SK-N-SH treated with all-trans-retinoic acid at 6 μM for 48 hours (cell line): Measurements from ENCODE around the gene ATP5F1E.

Experiments
- ATAC-seq: fragments of 200-7000 bp; cut with Tn5 transposase; 3 replicates; pipeline ENCODE4 v1.9.1; 2020; ENCODE audit warnings: mild to moderate bottlenecking, moderate library complexity
- ARNTL ChIP-seq: fragments of 450-650 bp; formaldehyde crosslinking; IDR thresholded peaks from 2 replicates; pipeline ENCODE4 v1.5.0; 2020; ENCODE audit warnings: low read depth, mild to moderate bottlenecking, moderate library complexity, borderline replicate concordance
- BACH2 ChIP-seq: fragments of 250-450 bp; sonication (Bioruptor Pico); IDR thresholded peaks from 2 replicates; pipeline ENCODE4 v1.9.0; 2021; ENCODE audit warnings: mild to moderate bottlenecking, borderline replicate concordance
- CREB5 ChIP-seq: fragments of 250-450 bp; sonication (Bioruptor Pico); IDR thresholded peaks from 2 replicates; pipeline ENCODE4 v1.5.1; 2020; ENCODE audit warnings: low read depth, mild to moderate bottlenecking, moderate library complexity
- CSDC2 ChIP-seq: fragments of 250-450 bp; sonication (Bioruptor Pico); IDR thresholded peaks from 2 replicates; pipeline ENCODE4 v1.5.0; 2020; ENCODE audit warnings: mild to moderate bottlenecking, moderate library complexity
- ESRRG ChIP-seq: fragments of 250-450 bp; sonication (Bioruptor Pico); IDR thresholded peaks from 2 replicates; pipeline ENCODE4 v1.6.1; 2021; ENCODE audit warnings: mild to moderate bottlenecking
- GLIS3 ChIP-seq: fragments of 250-450 bp; sonication (Bioruptor Pico); IDR thresholded peaks from 2 replicates; pipeline ENCODE4 v1.5.0; 2020; ENCODE audit warnings: mild to moderate bottlenecking, moderate library complexity
- ISL1 ChIP-seq: fragments of 250-450 bp; sonication (Bioruptor Pico); IDR thresholded peaks from 2 replicates; pipeline ENCODE4 v2.1.2; 2022; ENCODE audit warnings: mild to moderate bottlenecking, moderate library complexity
- OSR1 ChIP-seq: fragments of 250-450 bp; sonication (Bioruptor Pico); IDR thresholded peaks from 2 replicates; pipeline ENCODE4 v1.8.0; 2022; ENCODE audit warnings: moderate library complexity, mild to moderate bottlenecking, inconsistent platforms
- PATZ1 ChIP-seq: fragments of 250-450 bp; sonication (Bioruptor Pico); IDR thresholded peaks from 2 replicates; pipeline ENCODE4 v1.8.0; 2020; ENCODE audit warnings: mild to moderate bottlenecking, moderate library complexity, borderline replicate concordance
- PPARA ChIP-seq: fragments of 250-450 bp; sonication (Bioruptor Pico); IDR thresholded peaks from 2 replicates; pipeline ENCODE4 v1.5.0; 2020; ENCODE audit warnings: mild to moderate bottlenecking, borderline replicate concordance
- RARB ChIP-seq: fragments of 250-450 bp; sonication (Bioruptor Pico); IDR thresholded peaks from 2 replicates; pipeline ENCODE4 v1.8.0; 2021; ENCODE audit warnings: mild to moderate bottlenecking, moderate library complexity
- SNAI2 ChIP-seq: fragments of 250-450 bp; sonication (Bioruptor Pico); IDR thresholded peaks from 2 replicates; pipeline ENCODE4 v1.5.0; 2020; ENCODE audit warnings: mild to moderate bottlenecking, moderate library complexity
- TCF4 ChIP-seq: fragments of 250-450 bp; sonication (Bioruptor Pico); IDR thresholded peaks from 2 replicates; pipeline ENCODE4 v1.8.0; 2021; ENCODE audit warnings: mild to moderate bottlenecking, moderate library complexity, borderline replicate concordance
- TOX ChIP-seq: fragments of 250-450 bp; sonication (Bioruptor Pico); IDR thresholded peaks from 2 replicates; pipeline ENCODE4 v1.8.0; 2021; ENCODE audit warnings: mild to moderate bottlenecking, moderate library complexity, borderline replicate concordance
- TSHZ2 ChIP-seq: fragments of 250-450 bp; sonication (Bioruptor Pico); IDR thresholded peaks from 2 replicates; pipeline ENCODE4 v1.5.0; 2020; ENCODE audit warnings: mild to moderate bottlenecking, moderate library complexity
- ZC3H10 ChIP-seq: fragments of 250-450 bp; sonication (Bioruptor Pico); IDR thresholded peaks from 2 replicates; pipeline ENCODE4 v1.5.1; 2021; ENCODE audit warnings: mild to moderate bottlenecking, moderate library complexity
- ZFP3 ChIP-seq: fragments of 250-450 bp; sonication (Bioruptor Pico); IDR thresholded peaks from 2 replicates; pipeline ENCODE4 v1.5.0; 2020; ENCODE audit warnings: mild to moderate bottlenecking, moderate library complexity
- ZFP30 ChIP-seq: fragments of 450-650 bp; formaldehyde crosslinking; IDR thresholded peaks from 2 replicates; pipeline ENCODE4 v1.5.0; 2022; ENCODE audit warnings: mild to moderate bottlenecking, moderate library complexity
- ZNF565 ChIP-seq: fragments of 450-650 bp; formaldehyde crosslinking; conservative IDR thresholded peaks from 2 replicates; pipeline ENCODE4 v1.5.0; 2020; ENCODE audit warnings: low read depth, mild to moderate bottlenecking, moderate library complexity
- ZNF70 ChIP-seq: fragments of 450-650 bp; formaldehyde crosslinking; IDR thresholded peaks from 2 replicates; pipeline ENCODE4 v1.5.0; 2020; ENCODE audit warnings: mild to moderate bottlenecking, moderate library complexity
- ZNF8 ChIP-seq: fragments of 450-650 bp; formaldehyde crosslinking; IDR thresholded peaks from 2 replicates; pipeline ENCODE4 v1.5.0; 2020; ENCODE audit warnings: mild to moderate bottlenecking, moderate library complexity
- TF ChIP-seq, protein P1 (sequence below): fragments of 250-450 bp; sonication (Bioruptor Pico); IDR thresholded peaks from 2 replicates; pipeline ENCODE4 v1.8.0; 2021; ENCODE audit warnings: low read depth, mild to moderate bottlenecking, moderate library complexity, borderline replicate concordance
- TF ChIP-seq, protein P2 (sequence below): fragments of 250-450 bp; sonication (Bioruptor Pico); IDR thresholded peaks from 2 replicates; pipeline ENCODE4 v1.5.1; 2021; ENCODE audit warnings: mild to moderate bottlenecking, moderate library complexity

ATP5F1E gene

DNA sequence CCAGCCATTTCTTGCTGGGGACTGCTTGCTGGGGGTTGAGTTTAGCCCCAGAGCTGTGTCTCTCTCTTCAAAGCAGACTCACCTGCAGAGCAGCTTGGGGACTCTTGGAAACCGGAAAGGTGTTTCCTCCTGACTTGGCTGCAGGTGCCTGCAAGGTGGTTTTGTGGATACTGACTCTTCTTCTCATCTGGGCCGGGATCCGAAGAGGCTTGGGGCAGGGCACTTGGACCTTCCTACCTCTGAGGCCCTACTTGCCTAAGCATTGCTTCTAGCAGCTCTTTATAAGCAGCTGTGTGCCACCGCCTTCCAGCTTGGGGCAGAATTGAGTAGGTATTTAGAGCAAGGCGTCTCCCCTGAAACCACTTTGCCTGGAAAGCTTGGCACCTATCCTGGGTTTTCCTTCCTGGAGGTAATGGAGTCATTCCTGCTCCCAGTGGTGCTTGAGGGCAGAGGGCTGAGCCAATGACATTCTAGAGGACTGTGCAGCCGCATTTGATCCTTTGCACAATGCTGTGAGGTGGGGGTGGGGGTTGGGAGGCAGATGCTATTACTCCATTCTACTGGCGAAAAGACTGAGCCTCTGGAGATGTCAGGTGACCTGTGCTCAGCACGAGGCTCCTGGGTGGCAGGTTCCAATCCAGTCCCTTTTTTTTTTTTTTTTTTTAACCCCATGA is 21.7 kb downstream of the ATP5F1E start:
- no peak for TF ChIP-seq ESRRG (CRISPR knock-in tag)
- TF ChIP-seq, protein P1, sequence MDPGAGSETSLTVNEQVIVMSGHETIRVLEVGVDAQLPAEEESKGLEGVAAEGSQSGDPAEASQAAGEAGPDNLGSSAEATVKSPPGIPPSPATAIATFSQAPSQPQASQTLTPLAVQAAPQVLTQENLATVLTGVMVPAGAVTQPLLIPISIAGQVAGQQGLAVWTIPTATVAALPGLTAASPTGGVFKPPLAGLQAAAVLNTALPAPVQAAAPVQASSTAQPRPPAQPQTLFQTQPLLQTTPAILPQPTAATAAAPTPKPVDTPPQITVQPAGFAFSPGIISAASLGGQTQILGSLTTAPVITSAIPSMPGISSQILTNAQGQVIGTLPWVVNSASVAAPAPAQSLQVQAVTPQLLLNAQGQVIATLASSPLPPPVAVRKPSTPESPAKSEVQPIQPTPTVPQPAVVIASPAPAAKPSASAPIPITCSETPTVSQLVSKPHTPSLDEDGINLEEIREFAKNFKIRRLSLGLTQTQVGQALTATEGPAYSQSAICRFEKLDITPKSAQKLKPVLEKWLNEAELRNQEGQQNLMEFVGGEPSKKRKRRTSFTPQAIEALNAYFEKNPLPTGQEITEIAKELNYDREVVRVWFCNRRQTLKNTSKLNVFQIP (CRISPR knock-in tag) = no peak
- no peak for TF ChIP-seq TCF4 (CRISPR knock-in tag)
- TF ChIP-seq PPARA (CRISPR knock-in tag) = no peak
- TF ChIP-seq ZNF70 (CRISPR knock-in tag) = no peak
- TF ChIP-seq OSR1 (CRISPR knock-in tag) = no peak
- TF ChIP-seq ARNTL (CRISPR knock-in tag) = no peak
- no peak for TF ChIP-seq ZFP30 (CRISPR knock-in tag)
- TF ChIP-seq ZC3H10 (CRISPR knock-in tag) = no peak
- TF ChIP-seq TSHZ2 (CRISPR knock-in tag) = no peak
- no peak for TF ChIP-seq RARB (CRISPR knock-in tag)
- TF ChIP-seq CREB5 (CRISPR knock-in tag) = no peak
- no peak for TF ChIP-seq SNAI2 (CRISPR knock-in tag)
- TF ChIP-seq CSDC2 (CRISPR knock-in tag) = no peak
- TF ChIP-seq PATZ1 (CRISPR knock-in tag) = no peak
- no peak for TF ChIP-seq BACH2 (CRISPR knock-in tag)
- TF ChIP-seq ISL1 (CRISPR knock-in tag) = no peak
- no peak for TF ChIP-seq ZNF8 (CRISPR knock-in tag)
- TF ChIP-seq ZFP3 (CRISPR knock-in tag) = no peak
- no peak for ATAC-seq

DNA sequence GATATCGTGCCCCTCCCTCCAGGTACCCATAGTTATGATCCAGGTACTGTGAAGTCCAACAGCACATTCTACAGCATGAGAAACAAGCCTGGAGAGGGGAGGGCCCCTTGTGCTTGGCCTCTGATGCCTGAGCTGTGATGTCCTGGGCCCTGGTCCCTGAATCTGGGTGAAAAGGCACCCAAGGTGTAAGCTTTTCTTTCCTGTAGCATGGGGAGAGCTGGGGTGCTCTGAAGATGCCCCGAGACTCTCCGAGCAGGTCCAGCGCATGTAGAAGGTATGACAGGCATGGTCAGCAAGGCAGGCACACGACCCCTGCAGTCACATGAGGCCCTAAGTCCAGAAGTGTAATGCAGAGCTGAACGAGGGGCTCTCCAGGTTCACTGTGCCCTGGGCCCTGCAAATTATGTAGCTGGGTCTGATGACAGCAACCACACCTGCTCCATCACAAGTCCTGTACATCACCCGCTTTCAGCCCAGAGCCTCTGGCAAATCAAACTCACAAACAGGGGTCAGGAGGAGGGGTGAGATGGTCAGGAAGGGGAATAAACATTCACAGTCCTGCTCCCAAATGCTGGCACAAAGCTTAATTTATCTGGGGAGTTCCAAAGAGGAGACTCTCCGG is 23.3 kb downstream of the ATP5F1E start:
- no peak for TF ChIP-seq ZFP30 (CRISPR knock-in tag)
- TF ChIP-seq, protein P2, sequence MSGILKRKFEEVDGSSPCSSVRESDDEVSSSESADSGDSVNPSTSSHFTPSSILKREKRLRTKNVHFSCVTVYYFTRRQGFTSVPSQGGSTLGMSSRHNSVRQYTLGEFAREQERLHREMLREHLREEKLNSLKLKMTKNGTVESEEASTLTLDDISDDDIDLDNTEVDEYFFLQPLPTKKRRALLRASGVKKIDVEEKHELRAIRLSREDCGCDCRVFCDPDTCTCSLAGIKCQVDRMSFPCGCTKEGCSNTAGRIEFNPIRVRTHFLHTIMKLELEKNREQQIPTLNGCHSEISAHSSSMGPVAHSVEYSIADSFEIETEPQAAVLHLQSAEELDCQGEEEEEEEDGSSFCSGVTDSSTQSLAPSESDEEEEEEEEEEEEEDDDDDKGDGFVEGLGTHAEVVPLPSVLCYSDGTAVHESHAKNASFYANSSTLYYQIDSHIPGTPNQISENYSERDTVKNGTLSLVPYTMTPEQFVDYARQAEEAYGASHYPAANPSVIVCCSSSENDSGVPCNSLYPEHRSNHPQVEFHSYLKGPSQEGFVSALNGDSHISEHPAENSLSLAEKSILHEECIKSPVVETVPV (CRISPR knock-in tag) = no peak
- no peak for TF ChIP-seq TCF4 (CRISPR knock-in tag)
- TF ChIP-seq CREB5 (CRISPR knock-in tag) = no peak
- no peak for TF ChIP-seq SNAI2 (CRISPR knock-in tag)
- TF ChIP-seq ESRRG (CRISPR knock-in tag) = no peak
- TF ChIP-seq ZNF565 (CRISPR knock-in tag) = no peak
- no peak for TF ChIP-seq ZC3H10 (CRISPR knock-in tag)
- TF ChIP-seq TOX = no peak
- no peak for TF ChIP-seq ZFP3 (CRISPR knock-in tag)
- TF ChIP-seq OSR1 (CRISPR knock-in tag) = no peak
- TF ChIP-seq GLIS3 (CRISPR knock-in tag) = no peak
- TF ChIP-seq ZNF8 (CRISPR knock-in tag) = no peak
- no peak for TF ChIP-seq PATZ1 (CRISPR knock-in tag)
- TF ChIP-seq ARNTL (CRISPR knock-in tag) = no peak
- TF ChIP-seq ISL1 (CRISPR knock-in tag) = no peak
- ATAC-seq = no peak
